ENCODE data around the gene NDUFA7.
"Not testable (repeated sequence)": the region's sequence is repeated elsewhere in the genome, so short reads cannot be mapped to it uniquely, and the experiment has no call there.

Gene NDUFA7

GRCh38 chr19:8341504-8341903 is 20.3 kb upstream of the NDUFA7 start:
- not testable (repeated sequence) for DNase-seq (ENCODE audit: low spot score)

GRCh38 chr19:8340341-8341096 is 19.3 kb upstream of the NDUFA7 start:
- DNase-seq (ENCODE audit: low spot score) = peak; percentile 65

- DNase-seq (ENCODE audit: low spot score) = no peak
Observed at GRCh38 chr19:8338835-8339234, 17.7 kb upstream of the NDUFA7 start.

DNA sequence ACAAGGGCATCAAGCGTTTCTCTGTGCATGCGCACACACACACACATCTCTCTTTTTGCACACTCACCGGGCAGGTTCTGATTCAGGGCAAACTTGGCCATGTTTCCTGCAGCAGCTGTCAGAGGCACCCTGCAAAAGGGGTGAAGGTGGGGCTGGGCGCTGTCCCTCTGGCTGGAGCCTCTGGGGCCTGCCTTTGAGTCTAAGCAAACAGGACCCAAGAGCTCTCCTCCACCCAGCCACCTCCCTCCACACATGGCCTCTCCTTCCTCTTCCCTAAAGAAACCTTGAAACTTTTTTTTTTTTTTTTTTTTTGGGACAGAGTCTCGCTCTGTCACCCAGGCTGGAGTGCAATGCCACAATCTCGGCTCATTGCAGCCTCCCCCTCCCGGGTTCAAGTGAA is 16.6 kb upstream of the NDUFA7 start:
- DNase-seq (ENCODE audit: low spot score) = no peak

DNA sequence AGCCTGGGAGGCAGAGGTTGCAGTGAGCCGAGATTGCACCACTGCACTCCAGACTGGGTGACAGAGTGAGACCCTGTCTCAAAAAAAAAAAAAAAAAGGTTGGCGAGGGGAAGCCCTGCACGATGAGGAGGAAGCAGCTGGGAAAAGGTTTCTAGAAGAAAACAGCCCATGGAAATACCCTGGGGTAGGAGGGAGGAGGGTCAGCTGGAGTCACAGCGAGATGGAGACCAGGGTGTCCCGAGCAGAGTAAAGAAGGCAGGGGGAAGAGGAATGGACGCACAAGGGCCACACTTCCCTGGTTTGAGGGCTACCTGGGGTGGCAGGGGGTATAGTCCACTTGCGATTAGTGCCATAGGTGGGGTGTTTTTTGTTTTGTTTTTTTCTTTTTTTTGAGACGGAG is 15.5 kb upstream of the NDUFA7 start:
- no peak for DNase-seq (ENCODE audit: low spot score)

DNA sequence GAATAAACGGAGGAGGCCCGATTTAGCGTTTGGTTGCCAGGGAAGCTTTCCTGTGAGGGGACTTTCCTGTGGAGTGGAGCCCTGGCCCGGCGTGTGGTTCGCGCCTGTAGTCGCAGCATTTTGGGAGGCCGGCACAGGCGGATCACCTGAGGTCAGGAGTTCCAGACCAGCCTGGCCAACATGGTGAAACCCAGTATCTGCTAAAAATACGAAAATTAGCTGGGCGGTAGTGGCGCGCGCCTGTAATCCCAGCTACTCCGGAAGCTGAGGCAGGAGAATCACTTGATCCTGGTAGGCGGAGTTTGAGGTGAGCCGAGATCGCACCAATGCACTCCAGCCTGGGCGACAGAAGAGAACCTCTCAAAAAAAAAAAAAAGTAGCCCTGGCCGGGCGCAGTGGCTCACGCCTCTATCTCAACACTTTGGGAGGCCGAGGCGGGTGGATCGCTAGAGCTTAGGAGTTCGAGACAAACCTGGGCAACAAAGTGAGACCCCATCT is 14.9 kb upstream of the NDUFA7 start:
- no peak for DNase-seq (ENCODE audit: low spot score)

DNA sequence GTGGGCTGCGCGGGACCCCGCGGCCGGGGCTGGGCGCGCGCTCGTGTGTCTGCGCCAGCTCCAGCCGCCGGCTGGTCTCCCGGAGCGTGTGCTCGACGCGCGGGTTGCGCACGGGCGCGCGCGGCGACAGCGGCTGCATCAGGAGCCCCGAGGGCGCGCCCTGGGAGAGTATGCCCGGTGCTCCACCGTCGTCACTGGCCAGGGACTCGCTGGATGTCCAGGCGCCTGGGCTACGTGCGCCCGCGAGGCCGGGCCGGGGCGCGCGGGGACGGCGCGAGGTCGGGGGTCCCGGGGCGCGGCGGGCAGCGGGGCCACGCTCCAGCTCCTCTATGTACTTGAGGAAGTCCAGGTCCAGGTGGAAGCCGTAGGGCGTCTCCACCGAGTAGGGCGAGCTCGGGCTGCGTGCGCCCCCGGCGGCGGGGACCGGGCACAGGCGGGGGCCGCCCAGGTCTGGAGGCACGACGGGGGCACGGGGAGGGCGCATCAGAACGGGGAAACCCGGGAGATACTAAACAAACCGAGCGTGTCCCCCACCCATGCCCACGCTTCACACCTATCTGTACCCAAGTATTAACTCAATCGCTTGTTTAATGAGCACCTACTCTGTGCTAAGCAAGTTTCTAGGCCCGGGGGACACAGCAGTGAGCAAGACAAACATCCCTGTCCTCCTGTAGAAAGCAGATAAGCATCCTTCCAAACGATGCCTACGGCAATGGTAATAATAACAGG is 14.3 kb upstream of the NDUFA7 start:
- no peak for DNase-seq (ENCODE audit: low spot score)

DNA sequence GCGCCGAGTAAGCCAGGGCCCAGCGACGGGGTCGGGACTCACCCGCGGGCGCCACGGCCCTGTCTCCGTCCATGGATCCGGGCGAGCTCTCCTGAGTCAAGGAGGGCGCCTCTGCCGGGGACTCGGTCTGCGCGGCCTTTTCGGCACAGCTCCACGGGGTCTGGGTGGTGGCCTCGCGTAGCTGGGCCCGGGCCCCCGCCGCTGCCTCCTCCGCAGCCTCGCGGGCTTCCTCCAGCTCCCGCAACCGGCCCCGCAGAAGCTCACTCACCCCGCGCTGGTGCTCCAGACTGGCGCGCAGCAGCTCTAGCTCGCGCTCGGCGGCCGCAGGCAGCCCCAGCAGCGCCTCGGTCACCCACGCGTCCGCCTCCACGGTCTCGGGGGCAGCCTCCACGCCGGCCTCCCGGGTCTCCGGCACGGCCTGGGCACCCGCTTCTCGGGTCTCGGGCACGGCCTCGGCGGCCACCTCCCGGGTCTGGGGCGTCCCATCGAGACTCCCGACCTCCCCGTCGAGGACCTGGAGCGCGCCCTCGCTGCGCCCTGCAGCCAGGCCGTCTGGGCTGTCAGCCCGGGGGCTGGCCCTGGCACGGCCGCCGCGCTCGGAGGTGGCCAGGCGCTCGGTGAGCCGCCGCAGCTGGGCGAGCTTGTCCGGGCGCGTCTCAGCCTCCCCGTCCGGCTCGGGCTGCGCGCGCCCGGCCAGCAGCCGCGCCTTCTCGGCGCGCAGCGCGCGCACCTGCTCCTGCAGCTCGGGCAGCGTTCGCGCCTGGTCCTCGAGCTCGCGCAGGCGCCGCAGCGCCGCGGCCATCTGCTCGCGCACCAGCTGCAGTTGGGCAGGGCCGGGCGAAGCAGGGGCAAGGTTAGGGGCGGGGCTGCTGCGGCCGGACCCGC is 13.5 kb upstream of the NDUFA7 start:
- peak; percentile 93 for DNase-seq (ENCODE audit: low spot score)

GRCh38 chr19:8333767-8334457 is 12.7 kb upstream of the NDUFA7 start:
- peak; percentile 25 for DNase-seq (ENCODE audit: low spot score)

DNA sequence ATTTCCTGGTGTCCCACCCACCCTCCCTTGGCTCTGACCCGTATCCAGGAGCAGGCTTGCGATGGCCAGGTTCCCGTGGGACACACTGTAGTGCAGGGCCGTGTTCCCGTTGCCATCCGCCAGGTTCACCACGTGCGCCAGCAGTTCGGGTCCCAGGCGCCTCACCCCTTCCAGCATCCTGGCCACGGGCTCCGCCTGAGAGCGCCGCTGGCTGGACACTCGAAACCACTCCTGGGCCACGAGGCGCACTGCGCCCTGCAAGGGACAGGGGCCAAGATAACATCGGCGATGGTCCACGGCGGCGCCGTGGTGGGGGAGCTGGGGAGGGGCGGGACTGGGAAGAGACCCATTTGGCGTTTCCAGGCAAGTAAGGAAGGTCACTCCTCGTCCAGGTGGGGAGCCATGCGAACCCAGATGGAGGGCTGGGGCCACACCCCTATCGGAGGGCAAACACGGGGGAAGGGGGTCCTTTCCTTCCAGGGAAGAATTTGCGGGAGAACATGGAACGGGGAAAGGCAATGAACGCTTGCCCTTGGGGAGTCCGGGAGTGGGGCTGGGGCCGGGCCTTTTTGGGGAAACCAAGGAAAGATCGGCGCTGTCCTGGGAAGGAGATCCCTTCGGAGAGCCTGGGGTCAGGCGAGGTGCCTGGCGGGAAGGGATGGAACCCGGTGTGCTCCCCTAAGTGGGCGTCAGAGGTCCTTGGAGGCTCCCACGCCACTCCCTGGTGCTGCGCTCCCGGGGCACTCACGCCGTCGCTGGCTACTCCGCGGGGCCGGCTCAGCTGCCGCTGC is 12.0 kb upstream of the NDUFA7 start:
- peak; percentile 4 for DNase-seq (ENCODE audit: low spot score)

- peak; percentile 2 for DNase-seq (ENCODE audit: low spot score)
Observed at GRCh38 chr19:8331263-8331845, 10.2 kb upstream of the NDUFA7 start.

- peak; percentile 1 for DNase-seq (ENCODE audit: low spot score)
Observed at GRCh38 chr19:8329996-8330395, 8.8 kb upstream of the NDUFA7 start.

- no peak for DNase-seq (ENCODE audit: low spot score)
Observed at GRCh38 chr19:8325454-8325853, 4.3 kb upstream of the NDUFA7 start.

GRCh38 chr19:8324186-8325050 is 3.2 kb upstream of the NDUFA7 start:
- peak; percentile 10 for DNase-seq (ENCODE audit: low spot score)

DNA sequence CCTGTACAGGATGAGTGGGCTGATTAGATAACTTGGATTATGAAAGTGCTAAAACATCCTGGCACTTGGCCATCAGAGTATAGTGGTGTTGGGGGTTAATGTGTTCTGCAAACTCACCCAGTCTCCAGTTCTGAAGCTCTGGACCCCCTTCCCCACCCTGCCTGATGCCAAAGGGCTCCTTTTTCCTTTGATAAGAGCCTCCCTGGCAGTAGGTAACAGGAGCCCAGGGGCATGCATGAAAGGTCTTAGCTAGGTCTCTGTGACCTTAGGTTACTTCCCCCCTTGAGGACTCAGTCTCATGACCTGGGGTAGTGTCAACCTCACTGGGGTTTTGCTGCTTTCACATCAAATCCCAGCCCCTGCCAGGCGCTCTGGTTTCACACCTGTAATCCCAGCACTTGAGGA is 2.6 kb upstream of the NDUFA7 start:
- peak; percentile 17 for DNase-seq (ENCODE audit: low spot score)

GRCh38 chr19:8322638-8322997 is 1.4 kb upstream of the NDUFA7 start:
- DNase-seq (ENCODE audit: low spot score) = peak; percentile 6

GRCh38 chr19:8321986-8322637 is 937 bp upstream of the NDUFA7 start:
- peak; percentile 9 for DNase-seq (ENCODE audit: low spot score)

DNA sequence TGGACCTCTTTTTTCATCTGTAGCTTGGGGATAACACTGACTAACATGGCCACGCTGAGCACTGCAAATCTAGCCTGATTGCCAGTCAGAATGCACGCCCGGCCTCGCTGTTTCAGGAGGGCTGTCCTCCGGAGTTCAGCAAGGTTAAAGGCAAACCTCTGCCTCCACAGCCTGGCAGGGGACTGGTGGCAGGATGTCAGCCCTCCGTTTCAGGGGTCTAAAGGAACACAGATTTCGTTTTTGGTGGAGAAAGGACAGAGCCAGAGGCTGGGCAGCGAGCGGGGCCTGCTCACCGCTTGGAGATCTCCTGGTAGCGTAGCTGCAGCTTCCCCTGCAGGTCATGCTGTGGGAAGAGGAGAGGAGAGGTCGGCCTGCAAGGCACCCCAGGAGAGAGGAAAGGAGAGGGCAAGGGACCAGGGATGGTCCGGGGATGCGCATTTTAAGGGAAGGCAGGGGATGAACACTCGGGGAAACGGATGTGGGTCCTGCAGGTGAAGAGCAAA is 560 bp downstream of the NDUFA7 start:
- peak; percentile 15 for DNase-seq (ENCODE audit: low spot score)
